ACHN (cell line): ENCODE measurements around the gene HCFC1.

Experiments
- DNase-seq: peaks from one replicate; pipeline ENCODE4 v3.0.0-alpha.2; 2015
- in situ Hi-C: cut with HindIII; loops from 2 replicates; pipeline ENCODE4 v1.10.0; 2017; ENCODE audit warnings: low sequenced_read_pairs, low pct_ligation_motif_present, low pct_unique_long_range_greater_than_20kb

Gene HCFC1

GRCh38 chrX:153971450-153972367, at the start of gene HCFC1:
TSS of gene HCFC1 (minus strand) at chrX:153971818. CDS start at chrX:153970840, 978 bp downstream.
- in situ Hi-C loops, result no loop called here
- DNase-seq, result peak; percentile 76

GRCh38 chrX:154021131-154021611, 49.6 kb upstream of the HCFC1 start:
- in situ Hi-C loops, result no loop called here
- peak; percentile 32 for DNase-seq

GRCh38 chrX:154020536-154021115, 49.0 kb upstream of the HCFC1 start:
- no peak for DNase-seq
- in situ Hi-C loops, result no loop called here

GRCh38 chrX:154019633-154020528, 48.3 kb upstream of the HCFC1 start, which contains the start of gene IRAK1:
TSS of gene IRAK1 (minus strand) at chrX:154019902. CDS start at chrX:154019812, 90 bp downstream.
- in situ Hi-C loops, result no loop called here
- DNase-seq, result peak; percentile 59

- in situ Hi-C loops, result no loop called here
- no peak for DNase-seq
Measured at GRCh38 chrX:154019061-154019621, 47.5 kb upstream of the HCFC1 start.

GRCh38 chrX:154018518-154019060, 47.0 kb upstream of the HCFC1 start:
- no peak for DNase-seq
- in situ Hi-C loops, result no loop called here

- in situ Hi-C loops, result no loop called here
- no peak for DNase-seq
Measured at GRCh38 chrX:154017766-154018517, 46.3 kb upstream of the HCFC1 start.

GRCh38 chrX:154016366-154017076, 44.9 kb upstream of the HCFC1 start:
- no peak for DNase-seq
- in situ Hi-C loops, result no loop called here

- in situ Hi-C loops, result no loop called here
- no peak for DNase-seq
Measured at GRCh38 chrX:154015581-154016264, 44.1 kb upstream of the HCFC1 start.

GRCh38 chrX:154014429-154015380, 43.1 kb upstream of the HCFC1 start:
- in situ Hi-C loops, result no loop called here

GRCh38 chrX:154013614-154014360, 42.2 kb upstream of the HCFC1 start:
- in situ Hi-C loops, result no loop called here
- peak; percentile 19 for DNase-seq

More at GRCh38 chrX:154014429-154015380, 43.1 kb upstream of the HCFC1 start:
- DNase-seq, result no peak

- in situ Hi-C loops, result no loop called here
- DNase-seq, result no peak
Measured at GRCh38 chrX:154013001-154013421, 41.4 kb upstream of the HCFC1 start.

GRCh38 chrX:154012336-154012991, 40.8 kb upstream of the HCFC1 start:
- in situ Hi-C loops, result no loop called here

More at GRCh38 chrX:154012336-154012991, 40.8 kb upstream of the HCFC1 start:
- no peak for DNase-seq
